Body of pancreas (tissue), 4 donors: Measurements from ENCODE around the gene CTXN2. TPM values are rescaled to one million over a fixed set of nuclear protein-coding genes. Genes with fewer than 3 reads are reported as not detected.

ENCODE experiments used
- ATAC-seq: fragments of 150-250 bp; one replicate; pipeline ENCODE4 v1.9.1; 2016
- DNase-seq, 4 donors: peaks; one replicate each; pipeline ENCODE4 v3.0.0-alpha.2; 2019
- H3K27ac ChIP-seq, 4 donors: fragments of 200-600 bp; sonication (generic); 1 replicate in 3 of 4; 2 replicates in 1 of 4; pipeline versions ENCODE4 v1.5.1 to v1.6.1; 2016 to 2019; ENCODE audit warnings: mild to moderate bottlenecking in 1 of 4, mixed read lengths in 1 of 4, moderate library complexity in 1 of 4
- H3K27me3 ChIP-seq, 2 donors: fragments of 200-600 bp; sonication (generic); one replicate each; pipeline ENCODE4 v1.6.0; 2016; ENCODE audit warnings: mild to moderate bottlenecking in 1 of 2
- H3K36me3 ChIP-seq, 2 donors: fragments of 200-600 bp; sonication (generic); replicated peaks in 1 of 2; 2 replicates each; pipeline ENCODE4 v1.5.1; 2016; ENCODE audit warnings: low read depth in 2 of 2; ENCODE audit not compliant: insufficient read depth in 1 of 2
- H3K4me1 ChIP-seq: fragments of 200-600 bp; sonication (generic); one replicate; pipeline ENCODE4 v1.6.0; 2016
- H3K4me3 ChIP-seq, 2 donors: fragments of 200-600 bp; sonication (generic); 1 replicate in 1 of 2; 2 replicates in 1 of 2; pipeline ENCODE4 v1.5.1; 2016 to 2019
- H3K9me3 ChIP-seq, 3 donors: fragments of 200-600 bp; sonication (generic); 1 replicate in 2 of 3; 2 replicates in 1 of 3; pipeline ENCODE4 v1.5.1; 2016
- CTCF ChIP-seq, 7 experiments: fragments of 450-650 bp in 4 of 7; fragments of 200-600 bp in 3 of 7; sonication (generic) in 3 of 7; IDR thresholded peaks; one replicate each; pipeline ENCODE4 v1.5.1; 2016 to 2019; ENCODE audit warnings: antibody characterized with exemption in 7 of 7
- POLR2A ChIP-seq, 3 donors: fragments of 450-650 bp; IDR thresholded peaks; one replicate each; pipeline ENCODE4 v1.6.1; 2016; ENCODE audit warnings: antibody characterized with exemption in 3 of 3, mild to moderate bottlenecking in 2 of 3
- WGBS, 2 donors: methylation state at CpG; one replicate each; pipeline ENCODE4 v1.1.5; 2017; 5-methylcytosine and 5-hydroxymethylcytosine counted together
- intact Hi-C: fragments of 100-400 bp; cut with DNase I; formaldehyde crosslinking; loops from one replicate; pipeline ENCODE4 v1.15.1; 2023
- total RNA-seq, 2 donors: library from RNA; depleted of rRNA; stranded (reverse); fragments of >200 nt; gene quantifications; one replicate each; pipeline ENCODE4 v1.1.0, GENCODE V29; 2016

The CTXN2 gene
- total RNA-seq, 2 donors from 2014 or later = 0.52 TPM; not detected in 1

GRCh38 chr15:48176112-48176511 is 15.4 kb upstream of the CTXN2 start:
- no peak overlapping the region for H3K4me3 ChIP-seq

GRCh38 chr15:48176957-48177356 is 14.5 kb upstream of the CTXN2 start:
- TF ChIP-seq POLR2A (IDR thresholded peaks at IDR 0.05) = no peak
- TF ChIP-seq CTCF (IDR thresholded peaks at IDR 0.05) = no peak
- H3K27me3 ChIP-seq = no peaks in the 10 kb centered on the region
- peaks cover 9% of the 10 kb centered on the region for H3K4me1 ChIP-seq
- ATAC-seq (no peak), DNase-seq (no peak)
- no peaks in the 10 kb centered on the region for H3K9me3 ChIP-seq
- intact Hi-C loops = no loop called here
- peak overlapping the region in 2 of 4 donors; percentile 81 to 83 for H3K27ac ChIP-seq
- 59 to 61% methylated on average over 2 of the region's 2 CpGs for WGBS, 2 donors
- no peak overlapping the region for H3K4me3 ChIP-seq
- H3K36me3 ChIP-seq = no peaks in the 10 kb centered on the region

More at GRCh38 chr15:48176112-48176511, 15.4 kb upstream of the CTXN2 start:
- H3K27ac ChIP-seq = no peak overlapping the region
- no peaks in the 10 kb centered on the region for H3K27me3 ChIP-seq
- no peaks in the 10 kb centered on the region for H3K36me3 ChIP-seq
- TF ChIP-seq POLR2A (IDR thresholded peaks at IDR 0.05) = no peak
- TF ChIP-seq CTCF (IDR thresholded peaks at IDR 0.05) = no peak
- intact Hi-C loops = no loop called here
- WGBS, 2 donors = 82 to 86% methylated on average over 4 of the region's 4 CpGs
- H3K4me1 ChIP-seq = peaks cover 9% of the 10 kb centered on the region
- no peaks in the 10 kb centered on the region for H3K9me3 ChIP-seq
- no peak for ATAC-seq
- no peak for DNase-seq

GRCh38 chr15:48177383-48177765 is 14.1 kb upstream of the CTXN2 start:
- ATAC-seq (peak; percentile 82), DNase-seq (peak in 2 of 4 donors; percentile 7 to 9)
- peaks cover 9% of the 10 kb centered on the region for H3K4me1 ChIP-seq
- no peak for TF ChIP-seq CTCF (IDR thresholded peaks at IDR 0.05)
- TF ChIP-seq POLR2A (IDR thresholded peaks at IDR 0.05) = no peak
- 2% methylated on average over 10 of the region's 10 CpGs for WGBS, 2 donors
- H3K4me3 ChIP-seq = peak overlapping the region; percentile 47 to 60
- H3K27ac ChIP-seq = peak overlapping the region; percentile 59 to 83 (median 77)
- H3K36me3 ChIP-seq = no peaks in the 10 kb centered on the region
- no peaks in the 10 kb centered on the region for H3K9me3 ChIP-seq
- H3K27me3 ChIP-seq = no peaks in the 10 kb centered on the region
- intact Hi-C loops = no loop called here

GRCh38 chr15:48177766-48178647 is 13.5 kb upstream of the CTXN2 start, which contains the start of gene MYEF2:
Gene MYEF2, minus strand, starts transcription at chr15:48178295. Its CDS starts 58 bp downstream, at chr15:48178237.
- ATAC-seq (peak; percentile 91), DNase-seq (peak; percentile 76 to 83 (median 82))
- H3K4me3 ChIP-seq = peak within 1 kb of the TSS; percentile 47 to 60
- no peaks in the 10 kb centered on the region for H3K27me3 ChIP-seq
- intact Hi-C loops = no loop called here
- peak within 1 kb of the TSS; percentile 59 to 83 (median 77) for H3K27ac ChIP-seq
- H3K36me3 ChIP-seq = no peaks in the 10 kb centered on the region
- peak; percentile 36 to 45 (median 43) for TF ChIP-seq POLR2A (IDR thresholded peaks at IDR 0.05)
- peak in 4 of 7 experiments; percentile 12 to 50 (median 22) for TF ChIP-seq CTCF (IDR thresholded peaks at IDR 0.05)
- peaks cover 9% of the 10 kb centered on the region for H3K4me1 ChIP-seq
- WGBS, 2 donors = 2 to 3% methylated on average over 5 to 68 of the region's 71 CpGs
- H3K9me3 ChIP-seq = no peaks in the 10 kb centered on the region
